H1 (cell line): ENCODE results near the gene ARHGEF11. TPM values are rescaled to one million over a fixed set of nuclear protein-coding genes. Genes with fewer than 3 reads are reported as not detected.

Source experiments
- FOSL1 ChIP-seq: IDR thresholded peaks from 2 replicates; pipeline ENCODE4 v1.6.1; 2011; ENCODE audit warnings: mild to moderate bottlenecking, low read depth, low read length, moderate library complexity; ENCODE audit not compliant: insufficient read depth
- JUN ChIP-seq: IDR thresholded peaks from 2 replicates; pipeline ENCODE4 v1.6.1; 2011; ENCODE audit warnings: low read depth, mild to moderate bottlenecking, improper control_type of control experiment, low read length
- RAD21 ChIP-seq, 2 experiments: IDR thresholded peaks in 1 of 2; conservative IDR thresholded peaks in 1 of 2; 2 replicates each; pipeline ENCODE4 v1.6.1; 2011; ENCODE audit warnings: low read depth in 2 of 2, low read length in 2 of 2, improper control_type of control experiment in 1 of 2, inconsistent platforms in 1 of 2, mild to moderate bottlenecking in 1 of 2, moderate library complexity in 1 of 2
- TAF7 ChIP-seq: optimal IDR thresholded peaks from 2 replicates; pipeline ENCODE3; 2011; ENCODE audit warnings: low read depth, mild to moderate bottlenecking, inconsistent platforms, low read length, moderate library complexity, borderline replicate concordance
- TBP ChIP-seq: IDR thresholded peaks from 2 replicates; pipeline ENCODE4 v1.6.1; 2011; ENCODE audit warnings: low read depth, low read length, improper control_type of control experiment
- polyA plus RNA-seq, 7 experiments: library from polyadenylated mRNA; depleted of rRNA in 3 of 7; stranded (reverse) in 5 of 7; unstranded in 2 of 7; fragments of >200 nt in 5 of 7; fragments of 200-250 nt in 2 of 7; gene quantifications; 1 replicate in 5 of 7; 2 replicates in 1 of 7; 4 replicates in 1 of 7; pipeline versions ENCODE4 v1.2.1 to v1.2.3, GENCODE V29; 2011 to 2013; ENCODE audit warnings: missing spikeins in 2 of 7, mixed read lengths in 2 of 7
- total RNA-seq: library from RNA; stranded (reverse); fragmentation: NEBNext Ultra II Directional; extraction: Animal tissue kit (Norgen Biotek cat#: 25700); gene quantifications from 2 replicates; pipeline ENCODE4 v1.2.1, GENCODE V29; 2021
- TF ChIP-seq, protein P1 (sequence below), 3 experiments: IDR thresholded peaks; 1 replicate in 2 of 3; 2 replicates in 1 of 3; pipeline versions ENCODE4 v1.5.1 to v1.6.1; 2011; ENCODE audit warnings: low read length in 3 of 3, mild to moderate bottlenecking in 3 of 3, inconsistent platforms in 2 of 3, low read depth in 1 of 3, moderate library complexity in 1 of 3; ENCODE audit not compliant: insufficient read depth in 1 of 3; ENCODE audit errors: control extremely low read depth in 1 of 3

Gene ARHGEF11
- total and polyA plus RNA-seq, 2 of the 8 experiments (the other 6 are each of a cell fraction or from before 2014, with no cell fraction given): 19.9 to 33.1 TPM

DNA sequence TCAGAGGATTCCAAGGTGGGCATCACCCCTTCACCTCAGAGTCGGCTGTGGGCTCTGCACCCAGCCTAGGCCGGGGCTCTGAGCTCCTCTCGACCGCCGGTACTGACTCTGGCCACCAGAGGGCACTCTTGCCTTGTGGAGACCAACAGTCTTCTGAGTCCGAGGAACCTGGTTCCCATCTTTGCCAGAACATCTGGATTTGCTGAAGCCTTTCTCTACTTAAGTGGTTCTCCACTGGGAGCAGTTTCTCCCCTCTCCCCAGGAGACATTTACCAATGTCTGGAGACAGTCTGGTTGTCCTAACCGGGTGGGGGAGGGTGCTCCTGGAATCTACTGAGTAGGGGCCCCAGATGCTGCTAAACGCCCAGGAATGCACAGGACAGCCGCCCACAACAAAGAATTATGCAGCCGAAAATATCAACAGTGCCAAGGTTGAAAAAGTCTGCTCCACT lies 44.7 kb upstream of the ARHGEF11 start (continued):
- TF ChIP-seq, protein P1, sequence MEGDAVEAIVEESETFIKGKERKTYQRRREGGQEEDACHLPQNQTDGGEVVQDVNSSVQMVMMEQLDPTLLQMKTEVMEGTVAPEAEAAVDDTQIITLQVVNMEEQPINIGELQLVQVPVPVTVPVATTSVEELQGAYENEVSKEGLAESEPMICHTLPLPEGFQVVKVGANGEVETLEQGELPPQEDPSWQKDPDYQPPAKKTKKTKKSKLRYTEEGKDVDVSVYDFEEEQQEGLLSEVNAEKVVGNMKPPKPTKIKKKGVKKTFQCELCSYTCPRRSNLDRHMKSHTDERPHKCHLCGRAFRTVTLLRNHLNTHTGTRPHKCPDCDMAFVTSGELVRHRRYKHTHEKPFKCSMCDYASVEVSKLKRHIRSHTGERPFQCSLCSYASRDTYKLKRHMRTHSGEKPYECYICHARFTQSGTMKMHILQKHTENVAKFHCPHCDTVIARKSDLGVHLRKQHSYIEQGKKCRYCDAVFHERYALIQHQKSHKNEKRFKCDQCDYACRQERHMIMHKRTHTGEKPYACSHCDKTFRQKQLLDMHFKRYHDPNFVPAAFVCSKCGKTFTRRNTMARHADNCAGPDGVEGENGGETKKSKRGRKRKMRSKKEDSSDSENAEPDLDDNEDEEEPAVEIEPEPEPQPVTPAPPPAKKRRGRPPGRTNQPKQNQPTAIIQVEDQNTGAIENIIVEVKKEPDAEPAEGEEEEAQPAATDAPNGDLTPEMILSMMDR (IDR thresholded peaks at IDR 0.05; ENCODE audit: control extremely low read depth in 1 of 3, insufficient read depth in 1 of 3, low read depth in 1 of 3, low read length in 3 of 3): peak; percentile 92 to 98 (median 97)
- TF ChIP-seq TBP (0 out of 2 replicates have a peak, but pooled peaks have one; percentile 18), RAD21 (IDR thresholded peaks at IDR 0.05 in 1 of 2, conservative IDR thresholded peaks at IDR 0.05 in 1 of 2; ENCODE audit: low read depth in 2 of 2, low read length in 2 of 2) (peak; percentile 99 to 100), TAF7 (peak; percentile 61), JUN (no peak), FOSL1 (no peak)
